Ovary (tissue), 3 donors: ENCODE results near the gene CSH2.
"Not testable (repeated sequence)": the region's sequence is repeated elsewhere in the genome, so short reads cannot be mapped to it uniquely, and the experiment has no call there.

Experiments used
- CTCF ChIP-seq, 3 donors: fragments of 450-650 bp in 2 of 3; fragments of 200-600 bp in 1 of 3; IDR thresholded peaks; one replicate each; pipeline versions ENCODE4 v1.5.1 to v1.8.0; 2016 to 2022; ENCODE audit warnings: antibody characterized with exemption in 3 of 3, mild to moderate bottlenecking in 1 of 3
- EP300 ChIP-seq: sonication (generic); formaldehyde crosslinking; IDR thresholded peaks from one replicate; pipeline ENCODE4 v1.6.1; 2017; ENCODE audit warnings: antibody characterized with exemption
- POLR2A ChIP-seq: fragments of 450-650 bp; IDR thresholded peaks from one replicate; pipeline ENCODE4 v1.6.1; 2017; ENCODE audit warnings: antibody characterized with exemption, mild to moderate bottlenecking, moderate library complexity
- donor health status: DM: no; HTN: no; CAD: no.

- TF ChIP-seq POLR2A; CTCF (IDR thresholded peaks at IDR 0.05); EP300: not testable (repeated sequence)
Measured at GRCh38 chr17:63878413-63878812, 4.9 kb upstream of the CSH2 start.
